HL-60 (cell line): ENCODE measurements around the gene LINGO1.

Experiments
- DNase-seq, 2 experiments: peaks; one replicate each; pipeline ENCODE4 v3.0.0-alpha.2; 2010 to 2020; ENCODE audit warnings: low read depth in 1 of 2, low spot score in 1 of 2
- H3K27ac ChIP-seq: fragments of 250-450 bp; sonication (Bioruptor Pico); replicated peaks from 2 replicates; pipeline ENCODE4 v1.5.1; 2020; ENCODE audit warnings: mild to moderate bottlenecking, moderate library complexity
- H3K27me3 ChIP-seq: fragments of 250-450 bp; sonication (Bioruptor Pico); 2 replicates; pipeline ENCODE4 v1.5.1; 2021; ENCODE audit warnings: mild to moderate bottlenecking, moderate library complexity; ENCODE audit not compliant: insufficient read depth, poor library complexity, severe bottlenecking
- H3K4me3 ChIP-seq: replicated peaks from 2 replicates; pipeline ENCODE4 v1.5.1; 2011; ENCODE audit warnings: mild to moderate bottlenecking, control low read depth, low read length; ENCODE audit not compliant: insufficient read depth
- GABPA ChIP-seq: IDR thresholded peaks from 2 replicates; pipeline ENCODE4 v1.6.1; 2012; ENCODE audit warnings: low read depth
- POLR2AphosphoS5 ChIP-seq: IDR thresholded peaks from 2 replicates; pipeline ENCODE4 v1.6.1; 2012; ENCODE audit warnings: low read depth
- SPI1 ChIP-seq: IDR thresholded peaks from 2 replicates; pipeline ENCODE4 v1.6.1; 2012; ENCODE audit warnings: low read depth, mild to moderate bottlenecking, borderline replicate concordance
- TF ChIP-seq, protein P1 (sequence below): IDR thresholded peaks from one replicate; pipeline ENCODE4 v1.5.1; 2011; ENCODE audit warnings: low read length, control low read depth, inconsistent platforms; ENCODE audit not compliant: insufficient read depth
- TF ChIP-seq, protein P2 (sequence below): IDR thresholded peaks from 2 replicates; pipeline ENCODE4 v1.6.1; 2012; ENCODE audit warnings: low read depth; ENCODE audit not compliant: insufficient replicate concordance

The LINGO1 gene

GRCh38 chr15:77582763-77583162, 49.9 kb downstream of the LINGO1 start:
- DNase-seq = no peak
- no peak overlapping the region for H3K4me3 ChIP-seq
- TF ChIP-seq, protein P1, sequence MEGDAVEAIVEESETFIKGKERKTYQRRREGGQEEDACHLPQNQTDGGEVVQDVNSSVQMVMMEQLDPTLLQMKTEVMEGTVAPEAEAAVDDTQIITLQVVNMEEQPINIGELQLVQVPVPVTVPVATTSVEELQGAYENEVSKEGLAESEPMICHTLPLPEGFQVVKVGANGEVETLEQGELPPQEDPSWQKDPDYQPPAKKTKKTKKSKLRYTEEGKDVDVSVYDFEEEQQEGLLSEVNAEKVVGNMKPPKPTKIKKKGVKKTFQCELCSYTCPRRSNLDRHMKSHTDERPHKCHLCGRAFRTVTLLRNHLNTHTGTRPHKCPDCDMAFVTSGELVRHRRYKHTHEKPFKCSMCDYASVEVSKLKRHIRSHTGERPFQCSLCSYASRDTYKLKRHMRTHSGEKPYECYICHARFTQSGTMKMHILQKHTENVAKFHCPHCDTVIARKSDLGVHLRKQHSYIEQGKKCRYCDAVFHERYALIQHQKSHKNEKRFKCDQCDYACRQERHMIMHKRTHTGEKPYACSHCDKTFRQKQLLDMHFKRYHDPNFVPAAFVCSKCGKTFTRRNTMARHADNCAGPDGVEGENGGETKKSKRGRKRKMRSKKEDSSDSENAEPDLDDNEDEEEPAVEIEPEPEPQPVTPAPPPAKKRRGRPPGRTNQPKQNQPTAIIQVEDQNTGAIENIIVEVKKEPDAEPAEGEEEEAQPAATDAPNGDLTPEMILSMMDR = no peak
- TF ChIP-seq SPI1 = no peak
- TF ChIP-seq, protein P2, sequence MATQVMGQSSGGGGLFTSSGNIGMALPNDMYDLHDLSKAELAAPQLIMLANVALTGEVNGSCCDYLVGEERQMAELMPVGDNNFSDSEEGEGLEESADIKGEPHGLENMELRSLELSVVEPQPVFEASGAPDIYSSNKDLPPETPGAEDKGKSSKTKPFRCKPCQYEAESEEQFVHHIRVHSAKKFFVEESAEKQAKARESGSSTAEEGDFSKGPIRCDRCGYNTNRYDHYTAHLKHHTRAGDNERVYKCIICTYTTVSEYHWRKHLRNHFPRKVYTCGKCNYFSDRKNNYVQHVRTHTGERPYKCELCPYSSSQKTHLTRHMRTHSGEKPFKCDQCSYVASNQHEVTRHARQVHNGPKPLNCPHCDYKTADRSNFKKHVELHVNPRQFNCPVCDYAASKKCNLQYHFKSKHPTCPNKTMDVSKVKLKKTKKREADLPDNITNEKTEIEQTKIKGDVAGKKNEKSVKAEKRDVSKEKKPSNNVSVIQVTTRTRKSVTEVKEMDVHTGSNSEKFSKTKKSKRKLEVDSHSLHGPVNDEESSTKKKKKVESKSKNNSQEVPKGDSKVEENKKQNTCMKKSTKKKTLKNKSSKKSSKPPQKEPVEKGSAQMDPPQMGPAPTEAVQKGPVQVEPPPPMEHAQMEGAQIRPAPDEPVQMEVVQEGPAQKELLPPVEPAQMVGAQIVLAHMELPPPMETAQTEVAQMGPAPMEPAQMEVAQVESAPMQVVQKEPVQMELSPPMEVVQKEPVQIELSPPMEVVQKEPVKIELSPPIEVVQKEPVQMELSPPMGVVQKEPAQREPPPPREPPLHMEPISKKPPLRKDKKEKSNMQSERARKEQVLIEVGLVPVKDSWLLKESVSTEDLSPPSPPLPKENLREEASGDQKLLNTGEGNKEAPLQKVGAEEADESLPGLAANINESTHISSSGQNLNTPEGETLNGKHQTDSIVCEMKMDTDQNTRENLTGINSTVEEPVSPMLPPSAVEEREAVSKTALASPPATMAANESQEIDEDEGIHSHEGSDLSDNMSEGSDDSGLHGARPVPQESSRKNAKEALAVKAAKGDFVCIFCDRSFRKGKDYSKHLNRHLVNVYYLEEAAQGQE = no peak
- TF ChIP-seq GABPA = no peak
- no peak for TF ChIP-seq POLR2AphosphoS5
- no peak overlapping the region for H3K27ac ChIP-seq
- H3K27me3 ChIP-seq = no peaks in the 10 kb centered on the region

- Histone ChIP-seq H3K27me3 (no peaks in the 10 kb centered on the region), H3K4me3 (no peak overlapping the region), H3K27ac (no peak overlapping the region)
- no peak for DNase-seq
- TF ChIP-seq, protein P2 = no peak
- TF ChIP-seq SPI1 (no peak), POLR2AphosphoS5 (no peak), GABPA (no peak)
- TF ChIP-seq, protein P1 = no peak
Observed at GRCh38 chr15:77581896-77582569, 50.7 kb downstream of the LINGO1 start.

DNA sequence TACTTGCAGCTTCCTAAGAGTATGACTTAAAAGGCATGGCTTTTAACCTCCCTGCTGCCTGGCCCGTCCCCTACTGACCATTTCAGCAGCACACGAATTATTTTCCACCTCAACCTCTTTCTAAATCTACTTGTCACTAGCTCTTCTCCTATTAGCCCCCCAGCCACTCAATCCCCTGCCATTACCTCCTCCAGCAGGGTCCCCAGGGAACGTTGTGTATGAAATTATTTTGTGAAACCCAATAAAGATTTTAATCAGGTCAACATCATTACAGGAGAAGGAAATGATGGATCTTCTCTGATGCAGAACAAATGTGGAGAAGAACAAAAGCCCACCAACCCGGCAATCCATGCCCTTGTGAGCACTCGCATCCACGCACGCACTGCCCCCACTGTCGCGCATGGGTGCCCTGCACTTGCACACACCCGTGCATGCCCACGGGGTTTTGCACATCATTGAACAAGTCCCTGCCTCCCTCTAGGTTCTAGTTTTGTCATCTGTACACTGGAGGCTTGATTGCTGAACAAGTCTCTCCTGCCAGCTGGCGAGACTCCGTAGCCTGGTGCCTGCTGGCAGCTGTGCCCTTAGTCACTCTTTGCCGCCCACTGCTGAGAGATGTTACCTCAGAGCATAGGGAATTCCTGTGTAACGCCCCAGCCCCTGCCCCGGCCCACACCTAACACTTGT, 51.6 kb downstream of the LINGO1 start:
- TF ChIP-seq, protein P1 = no peak
- no peak for TF ChIP-seq POLR2AphosphoS5
- TF ChIP-seq, protein P2 = no peak
- TF ChIP-seq SPI1 = no peak
- no peak for TF ChIP-seq GABPA
- H3K27ac ChIP-seq = no peak overlapping the region
- no peak overlapping the region for H3K4me3 ChIP-seq
- H3K27me3 ChIP-seq = no peaks in the 10 kb centered on the region
- no peak for DNase-seq
